ENCODE measurements around the gene DNAH9.

The DNAH9 gene

DNA sequence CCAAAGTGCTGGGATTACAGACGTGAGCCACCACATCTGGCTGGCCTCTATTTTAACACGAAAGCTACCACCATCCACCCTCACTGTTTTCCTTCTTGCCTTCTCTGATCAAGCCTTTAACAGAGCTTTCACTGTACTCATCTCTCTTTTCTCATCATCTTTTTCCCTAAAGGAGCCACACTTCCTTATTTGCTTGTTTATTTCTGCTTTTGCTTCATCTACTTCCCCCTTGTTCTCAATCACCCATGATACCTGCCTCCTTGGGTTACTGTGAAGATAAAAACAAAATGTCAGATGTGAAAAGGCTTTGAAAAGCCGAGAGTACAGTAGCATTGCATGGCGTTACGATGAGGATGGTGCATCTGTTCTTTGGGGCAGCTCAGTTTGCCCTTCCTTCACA lies 319.1 kb downstream of the DNAH9 start:
- Histone ChIP-seq H3K4me3 (ENCODE audit: low read length) (no peak overlapping the region), H4K20me1 (ENCODE audit: control insufficient read depth, insufficient read depth, low read depth, low read length) (no peaks in the 10 kb centered on the region), H3F3A (ENCODE audit: control insufficient read depth, insufficient read depth) (no peaks in the 10 kb centered on the region), H3K4me2 (ENCODE audit: low read length) (peak overlapping the region; percentile 39; the same call in 1 of the 2 replicates), H3K36me3 (ENCODE audit: control insufficient read depth, low read length) (no peaks in the 10 kb centered on the region), H3K27me3 (ENCODE audit: control insufficient read depth, low read length) (no peaks in the 10 kb centered on the region), H3K9me2 (replicated peaks; ENCODE audit: control insufficient read depth, low read length) (no peaks in the 10 kb centered on the region), H3K4me1 (ENCODE audit: control insufficient read depth, low read length) (peaks cover 6% of the 10 kb centered on the region), H3K27ac (ENCODE audit: low read depth, low read length) (no peak overlapping the region), H3K9me3 (ENCODE audit: control insufficient read depth, insufficient read depth, low read length) (no peaks in the 10 kb centered on the region), H3K79me2 (ENCODE audit: control insufficient read depth, low read length) (no peaks in the 10 kb centered on the region)
- TF ChIP-seq, protein P1, sequence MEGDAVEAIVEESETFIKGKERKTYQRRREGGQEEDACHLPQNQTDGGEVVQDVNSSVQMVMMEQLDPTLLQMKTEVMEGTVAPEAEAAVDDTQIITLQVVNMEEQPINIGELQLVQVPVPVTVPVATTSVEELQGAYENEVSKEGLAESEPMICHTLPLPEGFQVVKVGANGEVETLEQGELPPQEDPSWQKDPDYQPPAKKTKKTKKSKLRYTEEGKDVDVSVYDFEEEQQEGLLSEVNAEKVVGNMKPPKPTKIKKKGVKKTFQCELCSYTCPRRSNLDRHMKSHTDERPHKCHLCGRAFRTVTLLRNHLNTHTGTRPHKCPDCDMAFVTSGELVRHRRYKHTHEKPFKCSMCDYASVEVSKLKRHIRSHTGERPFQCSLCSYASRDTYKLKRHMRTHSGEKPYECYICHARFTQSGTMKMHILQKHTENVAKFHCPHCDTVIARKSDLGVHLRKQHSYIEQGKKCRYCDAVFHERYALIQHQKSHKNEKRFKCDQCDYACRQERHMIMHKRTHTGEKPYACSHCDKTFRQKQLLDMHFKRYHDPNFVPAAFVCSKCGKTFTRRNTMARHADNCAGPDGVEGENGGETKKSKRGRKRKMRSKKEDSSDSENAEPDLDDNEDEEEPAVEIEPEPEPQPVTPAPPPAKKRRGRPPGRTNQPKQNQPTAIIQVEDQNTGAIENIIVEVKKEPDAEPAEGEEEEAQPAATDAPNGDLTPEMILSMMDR (IDR thresholded peaks at IDR 0.05; ENCODE audit: low read depth, low read length, poor library complexity, severe bottlenecking): no peak
- TF ChIP-seq EZH2phosphoT487 (IDR thresholded peaks at IDR 0.05; ENCODE audit: borderline replicate concordance, low read length): no peak

DNA sequence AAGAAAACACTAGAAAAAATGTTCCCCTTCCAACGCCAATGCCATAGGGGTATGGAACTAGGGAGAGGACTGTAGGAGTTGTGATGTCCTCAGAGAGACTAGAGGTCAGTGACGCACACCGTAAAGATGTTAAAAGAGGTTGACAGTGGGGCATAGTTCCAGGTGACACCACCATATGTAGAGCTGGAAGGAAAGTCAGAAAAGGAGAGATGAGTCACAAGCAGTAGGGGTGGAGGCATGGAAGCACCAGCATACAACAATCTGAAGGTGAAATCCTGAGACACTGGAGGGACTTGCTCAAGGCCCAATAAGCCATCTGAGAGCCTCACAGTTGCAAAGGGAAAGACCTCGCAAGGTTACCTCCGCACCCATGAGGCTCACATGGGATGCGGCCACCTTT lies 323.0 kb downstream of the DNAH9 start:
- no peaks in the 10 kb centered on the region for H3K79me2 ChIP-seq (ENCODE audit: control insufficient read depth, low read length)
- H3K27ac ChIP-seq (ENCODE audit: low read depth, low read length): no peak overlapping the region
- no peaks in the 10 kb centered on the region for H3K9me2 ChIP-seq (replicated peaks; ENCODE audit: control insufficient read depth, low read length)
- no peak overlapping the region for H3K4me3 ChIP-seq (ENCODE audit: low read length)
- peaks cover 6% of the 10 kb centered on the region for H3K4me1 ChIP-seq (ENCODE audit: control insufficient read depth, low read length)
- H3K36me3 ChIP-seq (ENCODE audit: control insufficient read depth, low read length): no peaks in the 10 kb centered on the region
- no peaks in the 10 kb centered on the region for H4K20me1 ChIP-seq (ENCODE audit: control insufficient read depth, insufficient read depth, low read depth, low read length)
- no peak overlapping the region for H3K4me2 ChIP-seq (ENCODE audit: low read length)
- H3K27me3 ChIP-seq (ENCODE audit: control insufficient read depth, low read length): no peaks in the 10 kb centered on the region
- TF ChIP-seq, protein P1 (IDR thresholded peaks at IDR 0.05; ENCODE audit: low read depth, low read length, poor library complexity, severe bottlenecking): no peak
- no peak for TF ChIP-seq EZH2phosphoT487 (IDR thresholded peaks at IDR 0.05; ENCODE audit: borderline replicate concordance, low read length)
- no peaks in the 10 kb centered on the region for H3K9me3 ChIP-seq (ENCODE audit: control insufficient read depth, insufficient read depth, low read length)
- H3F3A ChIP-seq (ENCODE audit: control insufficient read depth, insufficient read depth): no peaks in the 10 kb centered on the region

DNA sequence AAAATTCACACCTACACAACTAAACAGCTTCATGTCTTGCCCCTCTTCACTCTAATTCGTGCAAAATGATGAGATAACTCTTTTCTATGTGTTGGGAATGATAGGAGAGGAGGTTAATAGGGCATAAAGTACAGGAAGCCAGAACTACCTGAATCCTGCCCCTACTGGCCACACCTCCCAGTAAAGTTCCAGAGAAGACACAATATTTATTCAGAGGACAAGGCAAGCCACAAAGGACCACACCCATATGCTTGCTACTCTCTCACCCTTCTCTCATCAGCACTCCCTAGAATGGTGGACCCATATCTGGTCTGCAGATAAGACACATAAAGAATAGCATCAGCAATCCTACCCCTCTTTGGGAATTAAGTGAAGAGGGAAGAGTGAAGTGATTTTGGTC lies 324.4 kb downstream of the DNAH9 start:
- Histone ChIP-seq H3K4me2 (ENCODE audit: low read length) (no peak overlapping the region), H3K4me1 (ENCODE audit: control insufficient read depth, low read length) (peaks cover 2% of the 10 kb centered on the region), H3K36me3 (ENCODE audit: control insufficient read depth, low read length) (no peaks in the 10 kb centered on the region), H4K20me1 (ENCODE audit: control insufficient read depth, insufficient read depth, low read depth, low read length) (no peaks in the 10 kb centered on the region), H3K79me2 (ENCODE audit: control insufficient read depth, low read length) (no peaks in the 10 kb centered on the region), H3K9me3 (ENCODE audit: control insufficient read depth, insufficient read depth, low read length) (no peaks in the 10 kb centered on the region), H3K4me3 (ENCODE audit: low read length) (no peak overlapping the region), H3F3A (ENCODE audit: control insufficient read depth, insufficient read depth) (no peaks in the 10 kb centered on the region), H3K27ac (ENCODE audit: low read depth, low read length) (no peak overlapping the region), H3K27me3 (ENCODE audit: control insufficient read depth, low read length) (no peaks in the 10 kb centered on the region), H3K9me2 (replicated peaks; ENCODE audit: control insufficient read depth, low read length) (no peaks in the 10 kb centered on the region)
- TF ChIP-seq, protein P1 (IDR thresholded peaks at IDR 0.05; ENCODE audit: low read depth, low read length, poor library complexity, severe bottlenecking): no peak
- TF ChIP-seq EZH2phosphoT487 (IDR thresholded peaks at IDR 0.05; ENCODE audit: borderline replicate concordance, low read length): no peak

DNA sequence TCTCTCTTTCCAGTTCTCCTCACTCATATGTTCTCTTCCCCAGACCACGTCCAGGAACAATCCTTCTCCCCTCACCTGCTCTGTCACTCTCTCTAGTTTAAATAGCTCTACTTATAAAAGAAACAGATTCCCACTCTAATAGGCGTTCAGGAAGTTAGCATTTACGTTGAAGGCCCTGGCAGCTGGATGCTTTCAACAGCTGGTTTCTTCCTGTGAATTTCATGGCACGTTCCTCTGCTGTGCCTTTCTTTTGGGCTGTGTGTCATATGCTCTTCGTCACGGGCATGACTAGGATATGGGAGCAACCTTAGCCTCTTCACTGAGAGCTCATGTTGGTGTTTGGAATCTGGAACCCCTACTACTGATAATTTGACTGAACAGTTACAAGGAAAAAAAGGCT lies 325.8 kb downstream of the DNAH9 start:
- H3K27me3 ChIP-seq (ENCODE audit: control insufficient read depth, low read length): no peaks in the 10 kb centered on the region
- no peaks in the 10 kb centered on the region for H4K20me1 ChIP-seq (ENCODE audit: control insufficient read depth, insufficient read depth, low read depth, low read length)
- TF ChIP-seq EZH2phosphoT487 (IDR thresholded peaks at IDR 0.05; ENCODE audit: borderline replicate concordance, low read length): no peak
- TF ChIP-seq, protein P1 (IDR thresholded peaks at IDR 0.05; ENCODE audit: low read depth, low read length, poor library complexity, severe bottlenecking): no peak

More for the DNA sequence above, 325.8 kb downstream of the DNAH9 start:
- Histone ChIP-seq H3K79me2 (ENCODE audit: control insufficient read depth, low read length) (no peaks in the 10 kb centered on the region), H3K9me3 (ENCODE audit: control insufficient read depth, insufficient read depth, low read length) (no peaks in the 10 kb centered on the region), H3K4me3 (ENCODE audit: low read length) (no peak overlapping the region), H3K27ac (ENCODE audit: low read depth, low read length) (no peak overlapping the region), H3K4me1 (ENCODE audit: control insufficient read depth, low read length) (no peaks in the 10 kb centered on the region), H3K9me2 (replicated peaks; ENCODE audit: control insufficient read depth, low read length) (no peaks in the 10 kb centered on the region), H3K36me3 (ENCODE audit: control insufficient read depth, low read length) (no peaks in the 10 kb centered on the region), H3F3A (ENCODE audit: control insufficient read depth, insufficient read depth) (no peaks in the 10 kb centered on the region), H3K4me2 (ENCODE audit: low read length) (no peak overlapping the region)

All from DOHH2 (cell line).